CD4-positive, alpha-beta T cell treated with Interferon gamma for 1 hour (primary cell): ENCODE measurements around the gene LRMDA.

ENCODE experiments used
- DNase-seq: peaks from one replicate; pipeline ENCODE4 v3.0.0-alpha.2; 2020

The LRMDA gene

GRCh38 chr10:76152186-76152585, 720.8 kb downstream of the LRMDA start:
- no peak for DNase-seq

DNA sequence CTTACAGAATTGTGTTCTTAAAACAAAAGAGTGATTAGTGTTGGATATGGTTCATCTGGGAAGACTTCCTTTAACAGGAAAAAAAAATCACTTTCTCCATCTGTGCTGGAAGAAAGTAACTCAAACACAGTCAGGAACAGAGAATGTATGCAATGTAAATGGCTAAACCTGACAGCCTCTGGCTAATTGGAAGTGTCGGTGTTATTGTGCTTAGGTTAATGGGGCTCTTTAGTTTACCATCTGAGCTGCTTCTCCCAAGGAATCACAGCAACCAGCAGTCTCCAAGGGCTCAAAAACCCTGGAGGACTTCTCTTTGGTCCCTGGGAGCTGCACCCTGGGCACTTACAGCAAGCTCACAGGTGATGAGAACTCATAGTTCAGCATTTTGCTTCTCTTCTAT, 724.5 kb downstream of the LRMDA start:
- DNase-seq: no peak

DNA sequence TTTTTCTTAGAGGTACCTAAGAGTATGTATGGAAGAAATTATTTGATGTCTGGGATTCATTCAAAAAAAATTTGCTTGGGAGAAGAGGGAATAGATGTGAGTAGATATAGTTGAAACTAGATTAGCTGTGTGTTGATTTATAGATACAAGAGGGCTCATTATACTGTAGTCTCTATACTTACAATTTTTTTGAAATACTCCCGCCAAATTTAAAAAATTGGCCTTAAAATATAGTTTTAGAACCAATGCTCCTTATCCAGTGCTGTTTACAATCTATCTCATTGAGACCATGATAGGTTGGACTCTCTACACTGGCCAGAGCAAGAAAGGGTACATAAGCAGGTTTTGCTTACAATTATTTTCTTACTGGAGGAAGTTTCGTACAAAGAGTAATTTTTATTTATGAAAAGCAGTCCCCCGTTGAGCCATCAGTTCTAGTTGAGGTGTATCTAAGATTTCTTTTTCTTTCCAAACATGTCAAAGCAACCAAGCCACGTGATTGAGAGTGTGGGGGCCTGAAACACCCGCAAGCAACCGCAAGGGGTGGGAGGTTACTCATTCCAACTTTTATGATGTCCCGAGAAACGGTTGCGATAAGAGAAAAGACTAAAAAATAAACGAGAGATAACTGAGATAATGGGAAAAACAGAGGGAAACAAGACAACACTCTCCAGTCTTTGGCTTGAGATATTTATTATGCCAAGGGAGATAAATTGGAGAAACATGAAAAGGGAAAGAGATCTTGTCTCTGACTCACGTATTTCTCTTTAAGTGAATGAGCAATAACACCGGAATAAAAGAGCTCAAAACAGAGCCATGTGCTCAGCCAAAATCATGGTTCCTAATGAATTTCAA, 729.2 kb downstream of the LRMDA start:
- no peak for DNase-seq

GRCh38 chr10:76161301-76161582, 729.8 kb downstream of the LRMDA start:
- no peak for DNase-seq

GRCh38 chr10:76168437-76168836, 737.0 kb downstream of the LRMDA start:
- DNase-seq: no peak

- no peak for DNase-seq
These were observed 737.8 kb downstream of the LRMDA start for GRCh38 chr10:76169246-76169645.

DNA sequence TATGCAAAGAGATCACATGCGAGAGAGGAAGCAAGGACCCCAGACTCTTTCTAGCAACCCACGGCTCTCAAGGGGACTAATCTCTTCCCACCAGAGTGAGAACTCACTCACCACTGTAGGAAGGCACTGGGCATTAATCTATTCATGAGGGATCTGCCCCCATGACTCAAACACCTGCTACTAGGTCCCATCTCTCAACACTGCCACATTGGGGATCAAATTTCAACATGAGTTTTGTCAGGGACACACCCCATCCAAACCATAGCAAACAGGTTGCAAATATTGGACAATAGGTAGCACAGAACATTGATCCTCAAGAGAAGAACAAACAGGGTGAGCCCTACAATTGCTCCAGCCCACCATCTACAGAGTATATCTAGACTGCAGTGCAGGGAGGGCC, 740.6 kb downstream of the LRMDA start:
- DNase-seq: no peak

- DNase-seq: no peak
These were observed 744.2 kb downstream of the LRMDA start for GRCh38 chr10:76175533-76176165.

- DNase-seq: no peak
These were observed 744.7 kb downstream of the LRMDA start for GRCh38 chr10:76176166-76176550.

GRCh38 chr10:76177936-76178335, 746.5 kb downstream of the LRMDA start:
- DNase-seq: no peak

DNA sequence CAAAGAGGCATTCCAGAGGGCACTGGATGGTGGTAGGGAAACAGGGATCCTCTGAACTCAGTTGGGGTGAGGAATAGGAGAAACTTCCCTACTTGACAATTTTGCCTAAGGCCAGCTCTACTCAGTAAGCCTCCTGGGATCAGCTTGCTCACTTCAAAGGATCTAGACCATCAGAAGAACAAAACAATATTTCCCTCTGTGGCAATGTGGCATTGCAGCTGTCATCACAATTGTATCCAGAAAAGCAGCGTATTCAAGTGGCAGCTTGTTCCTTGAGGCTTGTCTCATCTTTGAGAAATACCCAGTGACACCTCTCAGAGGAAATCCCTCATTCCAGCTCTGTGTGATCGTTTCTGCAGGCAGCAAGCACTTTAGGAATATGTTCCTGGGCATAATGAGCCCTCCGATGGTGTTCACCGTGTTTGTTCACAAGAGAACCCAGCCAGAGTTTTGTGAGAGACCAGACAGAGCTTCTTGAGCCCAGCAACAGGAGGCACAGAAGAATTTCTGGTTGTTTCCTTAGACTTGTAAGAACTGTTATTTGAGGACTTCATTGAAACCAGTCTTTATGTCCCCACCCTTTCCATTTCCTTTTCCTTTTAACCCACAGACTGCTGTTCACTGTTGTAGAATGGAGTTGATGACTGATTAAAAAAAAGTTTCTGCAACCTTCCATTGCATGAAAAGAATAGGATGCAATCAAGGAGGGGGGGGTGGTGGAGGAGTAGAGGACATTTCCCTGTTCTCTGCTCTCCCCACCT, 747.3 kb downstream of the LRMDA start:
- DNase-seq: no peak

GRCh38 chr10:76179806-76180205, 748.4 kb downstream of the LRMDA start:
- no peak for DNase-seq

GRCh38 chr10:76184647-76185046, 753.2 kb downstream of the LRMDA start:
- DNase-seq: no peak

GRCh38 chr10:76185471-76186301, 754.3 kb downstream of the LRMDA start:
- no peak for DNase-seq

DNA sequence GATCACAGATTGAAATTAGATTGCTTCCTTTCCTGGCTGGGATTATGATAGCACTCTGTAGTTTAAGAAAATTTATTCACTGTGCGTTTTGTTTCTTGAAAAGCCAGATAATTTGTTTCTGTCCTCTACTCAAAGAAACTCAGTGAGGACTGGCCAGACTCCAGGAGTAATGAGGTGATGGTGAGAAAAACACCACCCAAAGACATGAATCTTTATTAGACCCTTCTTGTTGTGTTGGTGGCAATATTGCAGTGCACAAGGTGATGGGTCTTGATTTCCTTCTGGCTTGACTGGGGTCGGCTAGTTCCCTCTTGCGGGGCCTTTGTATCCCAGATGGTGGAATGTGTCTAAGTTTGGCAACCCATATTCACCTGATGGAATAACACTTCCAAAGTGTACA, 756.8 kb downstream of the LRMDA start:
- no peak for DNase-seq

- DNase-seq: no peak
These were observed 759.3 kb downstream of the LRMDA start for GRCh38 chr10:76190634-76191270.

- no peak for DNase-seq
These were observed 759.9 kb downstream of the LRMDA start for GRCh38 chr10:76191336-76191735.

- DNase-seq: no peak
These were observed 760.7 kb downstream of the LRMDA start for GRCh38 chr10:76192151-76192550.

DNA sequence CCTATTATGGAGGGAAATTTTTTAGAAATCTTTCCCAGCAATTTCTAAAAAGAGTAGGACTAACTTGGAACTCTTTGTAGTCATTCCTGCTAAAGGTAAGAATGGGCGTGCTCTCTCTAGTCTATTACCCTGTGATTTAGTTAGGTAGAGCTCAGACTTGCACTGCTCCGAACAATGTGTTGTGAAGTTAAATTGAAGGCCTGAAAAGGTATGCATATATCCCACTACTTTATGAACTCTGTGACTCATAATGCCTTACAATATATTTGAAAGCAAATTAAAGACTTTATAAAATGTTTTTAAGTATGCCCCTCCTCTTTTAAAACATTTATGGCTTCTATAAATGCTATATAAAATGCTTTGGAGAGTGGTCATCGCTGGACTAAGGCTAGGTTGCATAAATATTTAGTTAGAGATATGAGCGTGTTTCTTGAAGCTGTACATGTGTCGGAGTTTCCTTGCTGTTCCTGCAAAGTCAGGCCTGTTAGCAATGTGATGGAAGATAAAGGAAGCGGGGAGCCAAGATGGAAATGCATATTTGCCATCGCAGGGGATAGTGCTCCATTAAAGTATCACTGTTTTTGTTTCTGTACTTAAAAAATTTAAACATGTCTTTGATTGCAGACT, 761.4 kb downstream of the LRMDA start:
- DNase-seq: no peak

GRCh38 chr10:76195654-76196390, 764.4 kb downstream of the LRMDA start:
- no peak for DNase-seq

DNA sequence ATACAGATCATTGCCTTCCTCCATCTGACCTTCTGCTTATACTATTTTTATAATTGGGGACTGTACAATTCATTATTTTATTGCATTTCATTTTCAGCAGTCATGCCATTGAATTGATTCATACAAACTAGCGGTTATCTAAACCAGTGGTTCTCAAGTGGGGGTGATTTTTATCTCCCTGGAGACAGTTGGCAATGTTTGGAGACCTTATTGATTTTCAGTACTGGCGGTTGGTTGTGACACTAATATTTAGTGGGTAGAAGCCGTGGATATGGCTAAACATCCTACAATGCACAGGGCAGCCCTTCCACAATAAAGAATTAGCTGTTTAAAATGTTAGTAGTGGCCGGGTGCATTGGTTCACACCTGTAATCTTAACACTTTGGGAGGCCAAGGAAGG, 765.9 kb downstream of the LRMDA start:
- no peak for DNase-seq
